OCI-LY3 (cell line): Measurements from ENCODE around the gene ADAMTS16.

Experiments used
- EZH2phosphoT487 ChIP-seq: fragments of 200-600 bp; shearing (Covaris generic); IDR thresholded peaks from 2 replicates; pipeline ENCODE4 v1.6.1; 2018; ENCODE audit warnings: antibody characterized with exemption, mixed run types, low read depth
- TF ChIP-seq, protein P1 (sequence below): fragments of 200-600, 300-600 bp; sonication (generic); IDR thresholded peaks from 2 replicates; pipeline ENCODE4 v1.5.1; 2014; ENCODE audit warnings: antibody characterized with exemption, low read length, low read depth

DNA sequence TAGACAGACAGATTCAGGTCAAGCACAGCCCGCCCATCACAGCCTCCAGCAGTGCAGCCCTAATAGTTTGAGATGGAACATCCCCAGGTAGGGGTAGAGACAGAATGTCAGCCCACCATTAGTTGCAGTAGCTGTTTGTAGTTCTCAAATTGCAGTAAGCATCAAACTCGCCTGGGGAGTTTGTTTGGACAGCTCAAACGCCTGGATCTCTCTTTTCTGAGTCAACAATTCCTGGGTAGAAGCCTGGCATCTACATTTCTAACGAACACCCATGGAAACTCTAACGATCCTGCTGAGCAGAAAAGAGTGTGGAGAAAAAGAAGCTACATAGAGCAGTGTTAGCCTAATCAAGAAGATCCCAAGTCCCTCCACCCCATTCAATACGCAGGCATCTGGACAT lies 59.4 kb downstream of the ADAMTS16 start:
- TF ChIP-seq, protein P1, sequence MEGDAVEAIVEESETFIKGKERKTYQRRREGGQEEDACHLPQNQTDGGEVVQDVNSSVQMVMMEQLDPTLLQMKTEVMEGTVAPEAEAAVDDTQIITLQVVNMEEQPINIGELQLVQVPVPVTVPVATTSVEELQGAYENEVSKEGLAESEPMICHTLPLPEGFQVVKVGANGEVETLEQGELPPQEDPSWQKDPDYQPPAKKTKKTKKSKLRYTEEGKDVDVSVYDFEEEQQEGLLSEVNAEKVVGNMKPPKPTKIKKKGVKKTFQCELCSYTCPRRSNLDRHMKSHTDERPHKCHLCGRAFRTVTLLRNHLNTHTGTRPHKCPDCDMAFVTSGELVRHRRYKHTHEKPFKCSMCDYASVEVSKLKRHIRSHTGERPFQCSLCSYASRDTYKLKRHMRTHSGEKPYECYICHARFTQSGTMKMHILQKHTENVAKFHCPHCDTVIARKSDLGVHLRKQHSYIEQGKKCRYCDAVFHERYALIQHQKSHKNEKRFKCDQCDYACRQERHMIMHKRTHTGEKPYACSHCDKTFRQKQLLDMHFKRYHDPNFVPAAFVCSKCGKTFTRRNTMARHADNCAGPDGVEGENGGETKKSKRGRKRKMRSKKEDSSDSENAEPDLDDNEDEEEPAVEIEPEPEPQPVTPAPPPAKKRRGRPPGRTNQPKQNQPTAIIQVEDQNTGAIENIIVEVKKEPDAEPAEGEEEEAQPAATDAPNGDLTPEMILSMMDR = no peak
- no peak for TF ChIP-seq EZH2phosphoT487
